KMS-11 (cell line): ENCODE measurements around the gene LMO1.

ENCODE experiments used
- H2AFZ ChIP-seq: fragments of 200-600 bp; sonication (generic); 2 replicates; pipeline ENCODE4 v1.6.1; 2016; ENCODE audit warnings: antibody characterized with exemption, mixed run types, low read depth
- H3K27ac ChIP-seq: fragments of 200-600 bp; sonication (generic); 2 replicates; pipeline ENCODE4 v1.6.1; 2016; ENCODE audit warnings: mild to moderate bottlenecking, mixed run types
- H3K27me3 ChIP-seq: fragments of 200-600 bp; sonication (generic); 2 replicates; pipeline ENCODE4 v1.6.1; 2017; ENCODE audit warnings: mild to moderate bottlenecking, low read depth, mixed run types, moderate library complexity; ENCODE audit not compliant: insufficient read depth
- H3K36me3 ChIP-seq: fragments of 200-600 bp; sonication (generic); 2 replicates; pipeline ENCODE4 v1.6.1; 2017; ENCODE audit warnings: mild to moderate bottlenecking, mixed run types; ENCODE audit not compliant: insufficient read depth
- H3K4me1 ChIP-seq: fragments of 200-600 bp; sonication (generic); 2 replicates; pipeline ENCODE4 v1.6.1; 2016; ENCODE audit warnings: mild to moderate bottlenecking, low read depth, mixed run types; ENCODE audit not compliant: poor library complexity, severe bottlenecking
- H3K4me2 ChIP-seq: fragments of 200-600 bp; sonication (generic); 2 replicates; pipeline ENCODE4 v1.7.0; 2016; ENCODE audit warnings: mild to moderate bottlenecking, mixed run types
- H3K4me3 ChIP-seq: fragments of 200-600 bp; sonication (generic); IDR thresholded peaks from 2 replicates; pipeline ENCODE4 v1.6.1; 2017; ENCODE audit warnings: low read depth, low read length, mixed read lengths; ENCODE audit not compliant: insufficient read depth
- H3K79me2 ChIP-seq: fragments of 200-600 bp; sonication (generic); 2 replicates; pipeline ENCODE4 v1.6.1; 2016; ENCODE audit warnings: low read depth, mixed run types; ENCODE audit not compliant: insufficient read depth
- H3K9ac ChIP-seq: fragments of 200-600 bp; sonication (generic); 2 replicates; pipeline ENCODE4 v1.6.1; 2016; ENCODE audit warnings: mild to moderate bottlenecking, mixed run types
- H4K20me1 ChIP-seq: fragments of 200-600 bp; sonication (generic); 2 replicates; pipeline ENCODE4 v1.6.1; 2016; ENCODE audit warnings: mild to moderate bottlenecking, mixed run types; ENCODE audit not compliant: insufficient read depth
- TF ChIP-seq, protein P1 (sequence below): fragments of 200-600 bp; sonication (generic); conservative IDR thresholded peaks from 2 replicates; pipeline ENCODE4 v1.6.1; 2017; ENCODE audit warnings: low read depth, mild to moderate bottlenecking, antibody characterized with exemption, low read length, moderate library complexity, mixed read lengths

Gene LMO1

GRCh38 chr11:8232849-8233606, 30.6 kb downstream of the LMO1 start:
- Histone ChIP-seq H3K9ac (no peak overlapping the region), H4K20me1 (no peaks in the 10 kb centered on the region), H3K4me1 (peaks cover 13% of the 10 kb centered on the region), H3K79me2 (no peaks in the 10 kb centered on the region), H3K27me3 (no peaks in the 10 kb centered on the region), H3K36me3 (no peaks in the 10 kb centered on the region), H3K4me3 (no peak overlapping the region), H3K4me2 (no peak overlapping the region), H3K27ac (no peak overlapping the region), H2AFZ (no peak overlapping the region)
- TF ChIP-seq, protein P1, sequence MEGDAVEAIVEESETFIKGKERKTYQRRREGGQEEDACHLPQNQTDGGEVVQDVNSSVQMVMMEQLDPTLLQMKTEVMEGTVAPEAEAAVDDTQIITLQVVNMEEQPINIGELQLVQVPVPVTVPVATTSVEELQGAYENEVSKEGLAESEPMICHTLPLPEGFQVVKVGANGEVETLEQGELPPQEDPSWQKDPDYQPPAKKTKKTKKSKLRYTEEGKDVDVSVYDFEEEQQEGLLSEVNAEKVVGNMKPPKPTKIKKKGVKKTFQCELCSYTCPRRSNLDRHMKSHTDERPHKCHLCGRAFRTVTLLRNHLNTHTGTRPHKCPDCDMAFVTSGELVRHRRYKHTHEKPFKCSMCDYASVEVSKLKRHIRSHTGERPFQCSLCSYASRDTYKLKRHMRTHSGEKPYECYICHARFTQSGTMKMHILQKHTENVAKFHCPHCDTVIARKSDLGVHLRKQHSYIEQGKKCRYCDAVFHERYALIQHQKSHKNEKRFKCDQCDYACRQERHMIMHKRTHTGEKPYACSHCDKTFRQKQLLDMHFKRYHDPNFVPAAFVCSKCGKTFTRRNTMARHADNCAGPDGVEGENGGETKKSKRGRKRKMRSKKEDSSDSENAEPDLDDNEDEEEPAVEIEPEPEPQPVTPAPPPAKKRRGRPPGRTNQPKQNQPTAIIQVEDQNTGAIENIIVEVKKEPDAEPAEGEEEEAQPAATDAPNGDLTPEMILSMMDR = no peak

- Histone ChIP-seq H3K79me2 (no peaks in the 10 kb centered on the region), H3K27ac (no peak overlapping the region), H3K4me1 (peaks cover 13% of the 10 kb centered on the region), H3K36me3 (no peaks in the 10 kb centered on the region), H2AFZ (no peak overlapping the region), H3K9ac (no peak overlapping the region), H3K27me3 (no peaks in the 10 kb centered on the region), H3K4me3 (no peak overlapping the region), H3K4me2 (no peak overlapping the region), H4K20me1 (no peaks in the 10 kb centered on the region)
- TF ChIP-seq, protein P1 = no peak
Measured at GRCh38 chr11:8232414-8232813, 31.3 kb downstream of the LMO1 start.

GRCh38 chr11:8231979-8232378, 31.7 kb downstream of the LMO1 start:
- no peaks in the 10 kb centered on the region for H3K36me3 ChIP-seq
- H4K20me1 ChIP-seq = no peaks in the 10 kb centered on the region
- no peak overlapping the region for H2AFZ ChIP-seq
- H3K9ac ChIP-seq = no peak overlapping the region
- no peak overlapping the region for H3K4me3 ChIP-seq
- peaks cover 13% of the 10 kb centered on the region for H3K4me1 ChIP-seq
- no peak overlapping the region for H3K4me2 ChIP-seq
- no peaks in the 10 kb centered on the region for H3K79me2 ChIP-seq
- TF ChIP-seq, protein P1 = no peak
- no peaks in the 10 kb centered on the region for H3K27me3 ChIP-seq
- H3K27ac ChIP-seq = no peak overlapping the region

- peaks cover 13% of the 10 kb centered on the region for H3K4me1 ChIP-seq
- no peak overlapping the region for H3K4me3 ChIP-seq
- no peaks in the 10 kb centered on the region for H3K36me3 ChIP-seq
- H4K20me1 ChIP-seq = no peaks in the 10 kb centered on the region
- H2AFZ ChIP-seq = no peak overlapping the region
- TF ChIP-seq, protein P1 = no peak
- no peak overlapping the region for H3K27ac ChIP-seq
- H3K27me3 ChIP-seq = no peaks in the 10 kb centered on the region
- H3K9ac ChIP-seq = no peak overlapping the region
- no peaks in the 10 kb centered on the region for H3K79me2 ChIP-seq
- H3K4me2 ChIP-seq = no peak overlapping the region
Measured at GRCh38 chr11:8230921-8231847, 32.5 kb downstream of the LMO1 start.
